H1 (cell line): Measurements from ENCODE around the gene GBGT1. TPM values are rescaled to one million over a fixed set of nuclear protein-coding genes. Genes with fewer than 3 reads are reported as not detected.

ENCODE experiments used
- CTCF ChIA-PET: fragments of 300-600 bp; sonication (Branson Sonifier 250); formaldehyde crosslinking; loops from one replicate; lab custom pipeline; 2021; ENCODE audit not compliant: partially characterized antibody; lab: Charles Lee
- POLR2A ChIA-PET: fragments of 300-600 bp; sonication (Branson Sonifier 250); formaldehyde crosslinking; loops from one replicate; lab custom pipeline; 2021; ENCODE audit warnings: inconsistent platforms; ENCODE audit not compliant: partially characterized antibody; lab: Charles Lee
- DNase-seq, 2 experiments: peaks; one replicate each; pipeline versions ENCODE4 v3.0.0 to v3.0.0-alpha.2; 2010 to 2022; ENCODE audit warnings: low spot score in 2 of 2, low read depth in 1 of 2, mixed read lengths in 1 of 2
- FAIRE-seq: peaks from 2 replicates; lab custom pipeline; 2011; peaks lifted over from hg19 to GRCh38; lab: Jason Lieb, UNC
- H2AFZ ChIP-seq: 2 replicates; pipeline ENCODE4 v1.8.1; 2012; ENCODE audit warnings: low read length, inconsistent platforms
- H2AK5ac ChIP-seq: 2 replicates; pipeline ENCODE4 v1.6.1; 2013; ENCODE audit warnings: low read depth, low read length
- H2BK120ac ChIP-seq: replicated peaks from 2 replicates; pipeline ENCODE3; 2013; ENCODE audit warnings: low read depth, low read length, inconsistent platforms
- H2BK12ac ChIP-seq: 2 replicates; pipeline ENCODE4 v1.6.1; 2013; ENCODE audit warnings: low read depth, low read length
- H2BK15ac ChIP-seq: 2 replicates; pipeline ENCODE4 v1.6.1; 2013; ENCODE audit warnings: low read length
- H2BK20ac ChIP-seq: 2 replicates; pipeline ENCODE4 v1.6.1; 2013; ENCODE audit warnings: low read length
- H2BK5ac ChIP-seq: 2 replicates; pipeline ENCODE4 v1.6.1; 2013; ENCODE audit warnings: low read depth, low read length
- H3K14ac ChIP-seq: 2 replicates; pipeline ENCODE4 v1.6.1; 2013; ENCODE audit warnings: inconsistent platforms; ENCODE audit not compliant: insufficient read length
- H3K18ac ChIP-seq: 2 replicates; pipeline ENCODE4 v1.6.1; 2013; ENCODE audit warnings: low read length; ENCODE audit errors: extremely low read depth
- H3K23ac ChIP-seq: 2 replicates; pipeline ENCODE4 v1.6.1; 2013; ENCODE audit warnings: inconsistent platforms; ENCODE audit not compliant: insufficient read length
- H3K23me2 ChIP-seq: 2 replicates; pipeline ENCODE4 v1.6.1; 2013; ENCODE audit warnings: low read depth, low read length
- H3K27ac ChIP-seq: 2 replicates; pipeline ENCODE4 v1.6.1; 2011; ENCODE audit warnings: low read depth, low read length, inconsistent platforms
- H3K27me3 ChIP-seq, 4 experiments: replicated peaks in 1 of 4; 1 replicate in 1 of 4; 2 replicates in 3 of 4; pipeline versions ENCODE4 v1.6.1 to v1.8.1; 2011 to 2013; ENCODE audit warnings: low read length in 3 of 4, mild to moderate bottlenecking in 3 of 4, inconsistent platforms in 2 of 4, mixed read lengths in 2 of 4, moderate library complexity in 1 of 4; ENCODE audit not compliant: control insufficient read depth in 3 of 4, insufficient read depth in 3 of 4; ENCODE audit errors: extremely low read depth in 1 of 4
- H3K36me3 ChIP-seq, 4 experiments: 2 replicates each; pipeline versions ENCODE4 v1.6.1 to v1.8.1; 2011 to 2013; ENCODE audit warnings: mild to moderate bottlenecking in 4 of 4, low read length in 3 of 4, moderate library complexity in 2 of 4, control low read depth in 1 of 4, inconsistent platforms in 1 of 4; ENCODE audit not compliant: insufficient read depth in 4 of 4, control insufficient read depth in 2 of 4
- H3K4ac ChIP-seq: replicated peaks from 2 replicates; pipeline ENCODE3; 2013; ENCODE audit warnings: low read length, low read depth, mixed read lengths, inconsistent platforms; ENCODE audit not compliant: insufficient read length
- H3K4me1 ChIP-seq, 4 experiments: replicated peaks in 1 of 4; 1 replicate in 1 of 4; 2 replicates in 3 of 4; pipeline versions ENCODE4 v1.6.1 to v1.8.1; 2011 to 2013; ENCODE audit warnings: low read length in 3 of 4, inconsistent platforms in 2 of 4, mixed read lengths in 1 of 4; ENCODE audit not compliant: insufficient read depth in 4 of 4, control insufficient read depth in 3 of 4
- H3K4me2 ChIP-seq, 2 experiments: 2 replicates each; pipeline versions ENCODE4 v1.6.1 to v1.8.1; 2011 to 2013; ENCODE audit warnings: low read depth in 2 of 2, low read length in 2 of 2, control low read depth in 1 of 2, inconsistent platforms in 1 of 2, mild to moderate bottlenecking in 1 of 2; ENCODE audit not compliant: insufficient read depth in 1 of 2
- H3K4me3 ChIP-seq, 4 experiments: fragments of 200-600, 300-600 bp in 1 of 4; sonication (generic), shearing (Covaris generic), sonication (Bioruptor Twin) in 1 of 4; 2 replicates each; pipeline versions ENCODE4 v1.5.1 to v1.8.1; 2011 to 2016; ENCODE audit warnings: low read length in 4 of 4, low read depth in 3 of 4, control low read depth in 2 of 4, inconsistent platforms in 2 of 4, mild to moderate bottlenecking in 2 of 4, mixed read lengths in 1 of 4, moderate library complexity in 1 of 4; ENCODE audit not compliant: insufficient read depth in 2 of 4; ENCODE audit errors: extremely low read depth in 1 of 4
- H3K56ac ChIP-seq: replicated peaks from 2 replicates; pipeline ENCODE3; 2013; ENCODE audit warnings: low read depth, mild to moderate bottlenecking, mixed read lengths, low read length, inconsistent platforms; ENCODE audit not compliant: insufficient read length
- H3K79me1 ChIP-seq: 2 replicates; pipeline ENCODE4 v1.6.1; 2013; ENCODE audit warnings: low read depth, low read length, control low read depth
- H3K79me2 ChIP-seq, 2 experiments: 2 replicates each; pipeline versions ENCODE4 v1.6.1 to v1.8.1; 2012 to 2013; ENCODE audit warnings: low read length in 2 of 2, mild to moderate bottlenecking in 2 of 2, inconsistent platforms in 1 of 2; ENCODE audit not compliant: insufficient read depth in 2 of 2, control insufficient read depth in 1 of 2
- H3K9ac ChIP-seq, 4 experiments: replicated peaks in 1 of 4; 1 replicate in 1 of 4; 2 replicates in 3 of 4; pipeline versions ENCODE4 v1.6.1 to v1.8.1; 2011 to 2013; ENCODE audit warnings: low read depth in 3 of 4, low read length in 3 of 4, control low read depth in 2 of 4, mild to moderate bottlenecking in 2 of 4, moderate library complexity in 2 of 4, inconsistent platforms in 1 of 4; ENCODE audit errors: extremely low read depth in 1 of 4
- H3K9me3 ChIP-seq, 2 experiments: 2 replicates each; pipeline versions ENCODE4 v1.6.1 to v1.8.1; 2012 to 2013; ENCODE audit warnings: mild to moderate bottlenecking in 2 of 2, moderate library complexity in 2 of 2, control low read depth in 1 of 2, inconsistent platforms in 1 of 2, low read depth in 1 of 2, low read length in 1 of 2, mixed read lengths in 1 of 2; ENCODE audit not compliant: insufficient read depth in 2 of 2
- H4K20me1 ChIP-seq, 2 experiments: replicated peaks in 1 of 2; 2 replicates each; pipeline versions ENCODE3 to v1.8.1; 2011 to 2013; ENCODE audit warnings: inconsistent platforms in 2 of 2, low read length in 2 of 2, mild to moderate bottlenecking in 1 of 2; ENCODE audit not compliant: insufficient read depth in 2 of 2, control insufficient read depth in 1 of 2
- H4K5ac ChIP-seq: 2 replicates; pipeline ENCODE4 v1.6.1; 2013; ENCODE audit warnings: low read length, low read depth, mixed read lengths, inconsistent platforms; ENCODE audit not compliant: insufficient read length
- H4K8ac ChIP-seq: 2 replicates; pipeline ENCODE4 v1.8.0; 2013; ENCODE audit warnings: mild to moderate bottlenecking, moderate library complexity, low read length, inconsistent platforms; ENCODE audit not compliant: insufficient read depth; ENCODE audit errors: extremely low read depth
- H4K91ac ChIP-seq: replicated peaks from 2 replicates; pipeline ENCODE3; 2013; ENCODE audit warnings: low read length, mixed read lengths, inconsistent platforms; ENCODE audit not compliant: insufficient read length
- CHD2 ChIP-seq: IDR thresholded peaks from 2 replicates; pipeline ENCODE4 v1.6.1; 2012; ENCODE audit warnings: low read length, improper control_type of control experiment
- GTF2F1 ChIP-seq: IDR thresholded peaks from 2 replicates; pipeline ENCODE4 v1.6.1; 2012; ENCODE audit warnings: low read depth, low read length, improper control_type of control experiment, borderline replicate concordance
- HDAC2 ChIP-seq, 2 experiments: fragments of 300-600 bp in 1 of 2; sonication (generic) in 1 of 2; IDR thresholded peaks; 2 replicates each; pipeline ENCODE4 v1.6.1; 2011 to 2012; ENCODE audit warnings: low read depth in 2 of 2, low read length in 2 of 2, mild to moderate bottlenecking in 2 of 2, moderate library complexity in 2 of 2, borderline replicate concordance in 1 of 2, inconsistent platforms in 1 of 2
- PHF8 ChIP-seq: fragments of 200-600 bp; sonication (generic); conservative IDR thresholded peaks from 2 replicates; pipeline ENCODE4 v1.7.1; 2012; ENCODE audit warnings: low read depth, mild to moderate bottlenecking, inconsistent platforms, low read length, moderate library complexity
- SP1 ChIP-seq: IDR thresholded peaks from 2 replicates; pipeline ENCODE4 v1.6.1; 2011; ENCODE audit warnings: low read depth, low read length
- YY1 ChIP-seq: IDR thresholded peaks from 2 replicates; pipeline ENCODE4 v1.6.1; 2011; ENCODE audit warnings: low read depth, mild to moderate bottlenecking, low read length
- WGBS, 2 experiments: shearing (Covaris generic) in 1 of 2; methylation state at CpG; one replicate each; pipeline versions ENCODE4 v1.1.6 to v1.1.7; 2013 to 2015; ENCODE audit warnings: low lambda C conversion rate in 2 of 2, mixed read lengths in 2 of 2, inconsistent platforms in 1 of 2, low coverage in 1 of 2, missing lambda C conversion rate in 1 of 2; ENCODE audit not compliant: insufficient replicate concordance in 2 of 2, insufficient coverage in 1 of 2, insufficient read length in 1 of 2; ENCODE audit errors: extremely low coverage in 1 of 2, missing lambda C conversion rate in 1 of 2; 5-methylcytosine and 5-hydroxymethylcytosine counted together
- polyA plus RNA-seq, 7 experiments: library from polyadenylated mRNA; depleted of rRNA in 3 of 7; stranded (reverse) in 5 of 7; unstranded in 2 of 7; fragments of >200 nt in 5 of 7; fragments of 200-250 nt in 2 of 7; gene quantifications; 1 replicate in 5 of 7; 2 replicates in 1 of 7; 4 replicates in 1 of 7; pipeline versions ENCODE4 v1.2.1 to v1.2.3, GENCODE V29; 2011 to 2013; ENCODE audit warnings: missing spikeins in 2 of 7, mixed read lengths in 2 of 7
- total RNA-seq: library from RNA; stranded (reverse); fragmentation: NEBNext Ultra II Directional; extraction: Animal tissue kit (Norgen Biotek cat#: 25700); gene quantifications from 2 replicates; pipeline ENCODE4 v1.2.1, GENCODE V29; 2021
- TF ChIP-seq, protein P1 (sequence below), 3 experiments: IDR thresholded peaks; 1 replicate in 2 of 3; 2 replicates in 1 of 3; pipeline versions ENCODE4 v1.5.1 to v1.6.1; 2011; ENCODE audit warnings: low read length in 3 of 3, mild to moderate bottlenecking in 3 of 3, inconsistent platforms in 2 of 3, low read depth in 1 of 3, moderate library complexity in 1 of 3; ENCODE audit not compliant: insufficient read depth in 1 of 3; ENCODE audit errors: control extremely low read depth in 1 of 3
- TF ChIP-seq, protein P2 (sequence below): IDR thresholded peaks from 2 replicates; pipeline ENCODE4 v1.6.1; 2011; ENCODE audit warnings: low read length, improper control_type of control experiment

Gene GBGT1
- total and polyA plus RNA-seq, 2 of the 8 experiments (the other 6 are each of a cell fraction or from before 2014, with no cell fraction given) = 7.1 to 9.7 TPM

DNA sequence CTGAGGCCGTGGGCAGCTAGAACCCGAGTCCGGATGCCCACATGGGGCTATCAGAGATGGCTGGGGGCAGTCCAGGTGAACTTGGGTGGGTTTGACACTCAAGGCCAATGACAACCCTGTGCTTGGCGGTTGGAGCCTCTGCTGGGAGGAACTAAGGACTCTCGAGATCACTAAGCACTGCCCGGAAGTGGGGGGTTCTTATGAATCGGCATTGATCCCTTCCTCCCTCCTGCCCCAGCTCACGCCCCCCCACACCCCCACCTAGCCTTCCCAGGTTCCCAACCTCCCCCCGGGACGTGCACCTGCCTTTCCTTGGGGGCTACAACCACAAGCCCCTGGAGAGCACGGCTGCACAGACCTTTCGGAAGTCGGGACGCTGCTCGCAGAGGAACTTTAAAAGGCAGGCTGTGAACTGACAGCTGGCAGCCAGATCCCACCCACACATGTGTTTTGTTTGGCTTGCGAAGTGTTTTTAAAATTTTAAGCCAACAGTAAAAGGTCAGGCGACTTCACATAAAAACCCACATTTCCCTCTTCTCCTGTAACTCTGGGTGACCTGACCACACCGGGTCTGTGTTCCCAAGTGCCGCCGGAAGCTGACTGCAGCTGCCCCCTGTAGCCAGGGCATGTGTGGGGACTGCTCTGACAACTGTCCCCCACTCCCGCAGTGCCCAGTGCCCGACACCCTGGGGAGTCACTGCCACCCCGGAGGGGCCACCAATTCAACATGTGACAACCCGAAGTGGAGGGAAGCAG, 37.6 kb downstream of the GBGT1 start:
- CTCF ChIA-PET = interaction anchor here (0.8 to 3.3 kb wide), 5 partner anchors 12 to 23 kb away, joined by 3 to 16 read pairs (median 10); no protein-coding TSS in a partner anchor
- DNase-seq (no peak), FAIRE-seq (no peak)
- Histone ChIP-seq H3K9me3 (no peaks in the 10 kb centered on the region), H2AFZ (no peak overlapping the region), H2AK5ac (no peak overlapping the region), H2BK15ac (no peak overlapping the region), H3K4me3 (no peak overlapping the region), H3K36me3 (no peaks in the 10 kb centered on the region), H3K4me2 (no peak overlapping the region), H3K14ac (no peak overlapping the region), H3K4me1 (peaks cover 0 to 6% (median 0%) of the 10 kb centered on the region in 4 experiments; a peak in 1 of 7 replicates), H3K27me3 (peaks cover 0 to 14% (median 10%) of the 10 kb centered on the region in 4 experiments; a peak in 4 of 7 replicates), H4K5ac (no peak overlapping the region), H4K8ac (no peak overlapping the region), H3K23me2 (peaks cover 7% of the 10 kb centered on the region; the same call in 1 of the 2 replicates), H4K91ac (no peak overlapping the region), H2BK5ac (no peak overlapping the region), H3K23ac (no peak overlapping the region), H4K20me1 (peaks cover 15 to 33% of the 10 kb centered on the region in 2 experiments), H2BK12ac (no peak overlapping the region), H3K79me1 (no peaks in the 10 kb centered on the region; the same call in 1 of the 2 replicates), H3K56ac (no peak overlapping the region), H3K18ac (no peak overlapping the region), H2BK20ac (no peak overlapping the region), H3K9ac (no peak overlapping the region), H2BK120ac (no peak overlapping the region), H3K27ac (no peak overlapping the region), H3K79me2 (no peaks in the 10 kb centered on the region), H3K4ac (no peak overlapping the region)
- 87% methylated on average over 21 of the region's 24 CpGs; no CpG with 5 or more reads in 1 of the 2 experiments for WGBS, 2 experiments
- POLR2A ChIA-PET = no interaction called here
- TF ChIP-seq, protein P1, sequence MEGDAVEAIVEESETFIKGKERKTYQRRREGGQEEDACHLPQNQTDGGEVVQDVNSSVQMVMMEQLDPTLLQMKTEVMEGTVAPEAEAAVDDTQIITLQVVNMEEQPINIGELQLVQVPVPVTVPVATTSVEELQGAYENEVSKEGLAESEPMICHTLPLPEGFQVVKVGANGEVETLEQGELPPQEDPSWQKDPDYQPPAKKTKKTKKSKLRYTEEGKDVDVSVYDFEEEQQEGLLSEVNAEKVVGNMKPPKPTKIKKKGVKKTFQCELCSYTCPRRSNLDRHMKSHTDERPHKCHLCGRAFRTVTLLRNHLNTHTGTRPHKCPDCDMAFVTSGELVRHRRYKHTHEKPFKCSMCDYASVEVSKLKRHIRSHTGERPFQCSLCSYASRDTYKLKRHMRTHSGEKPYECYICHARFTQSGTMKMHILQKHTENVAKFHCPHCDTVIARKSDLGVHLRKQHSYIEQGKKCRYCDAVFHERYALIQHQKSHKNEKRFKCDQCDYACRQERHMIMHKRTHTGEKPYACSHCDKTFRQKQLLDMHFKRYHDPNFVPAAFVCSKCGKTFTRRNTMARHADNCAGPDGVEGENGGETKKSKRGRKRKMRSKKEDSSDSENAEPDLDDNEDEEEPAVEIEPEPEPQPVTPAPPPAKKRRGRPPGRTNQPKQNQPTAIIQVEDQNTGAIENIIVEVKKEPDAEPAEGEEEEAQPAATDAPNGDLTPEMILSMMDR (IDR thresholded peaks at IDR 0.05; ENCODE audit: control extremely low read depth in 1 of 3, insufficient read depth in 1 of 3, low read depth in 1 of 3, low read length in 3 of 3) = no peak
- TF ChIP-seq YY1 (no peak), SP1 (no peak), PHF8 (no peak), GTF2F1 (no peak), HDAC2 (IDR thresholded peaks at IDR 0.05; ENCODE audit: borderline replicate concordance in 1 of 2, low read depth in 2 of 2, low read length in 2 of 2) (no peak), CHD2 (no peak)
- TF ChIP-seq, protein P2, sequence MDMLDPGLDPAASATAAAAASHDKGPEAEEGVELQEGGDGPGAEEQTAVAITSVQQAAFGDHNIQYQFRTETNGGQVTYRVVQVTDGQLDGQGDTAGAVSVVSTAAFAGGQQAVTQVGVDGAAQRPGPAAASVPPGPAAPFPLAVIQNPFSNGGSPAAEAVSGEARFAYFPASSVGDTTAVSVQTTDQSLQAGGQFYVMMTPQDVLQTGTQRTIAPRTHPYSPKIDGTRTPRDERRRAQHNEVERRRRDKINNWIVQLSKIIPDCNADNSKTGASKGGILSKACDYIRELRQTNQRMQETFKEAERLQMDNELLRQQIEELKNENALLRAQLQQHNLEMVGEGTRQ = no peak
